GM21526 (cell line): ENCODE data around the gene PHF21B.
"Not testable (repeated sequence)": the region's sequence is repeated elsewhere in the genome, so short reads cannot be mapped to it uniquely, and the experiment has no call there.

Source experiments
- ATAC-seq: cut with Tn5 transposase; IDR thresholded peaks from one replicate; pipeline ENCODE4 v1.9.1; 2021; ENCODE audit warnings: moderate library complexity; ENCODE audit not compliant: unreplicated experiment, low FRiP score

The PHF21B gene

DNA sequence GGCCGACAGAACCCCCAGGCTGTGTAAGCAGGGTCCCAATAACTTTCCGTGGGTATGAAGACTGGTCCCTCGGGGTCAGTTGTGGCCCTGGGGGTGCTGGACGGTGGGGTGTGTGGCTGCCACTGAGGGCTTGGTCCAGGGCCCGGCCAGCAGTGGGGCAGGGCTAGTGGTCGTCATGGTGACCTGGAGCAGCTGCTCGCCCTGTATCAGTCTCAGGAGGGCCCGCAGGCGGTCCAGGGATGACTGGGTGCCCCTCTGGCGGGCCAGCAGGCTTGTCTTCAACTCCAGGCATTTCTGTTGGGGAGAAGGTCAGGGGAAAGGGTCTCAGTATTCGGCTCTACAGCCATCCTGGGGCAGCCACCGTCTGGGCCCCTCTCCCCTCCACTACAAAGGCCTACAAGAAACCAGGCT is 126.8 kb downstream of the PHF21B start:
- no peak for ATAC-seq

DNA sequence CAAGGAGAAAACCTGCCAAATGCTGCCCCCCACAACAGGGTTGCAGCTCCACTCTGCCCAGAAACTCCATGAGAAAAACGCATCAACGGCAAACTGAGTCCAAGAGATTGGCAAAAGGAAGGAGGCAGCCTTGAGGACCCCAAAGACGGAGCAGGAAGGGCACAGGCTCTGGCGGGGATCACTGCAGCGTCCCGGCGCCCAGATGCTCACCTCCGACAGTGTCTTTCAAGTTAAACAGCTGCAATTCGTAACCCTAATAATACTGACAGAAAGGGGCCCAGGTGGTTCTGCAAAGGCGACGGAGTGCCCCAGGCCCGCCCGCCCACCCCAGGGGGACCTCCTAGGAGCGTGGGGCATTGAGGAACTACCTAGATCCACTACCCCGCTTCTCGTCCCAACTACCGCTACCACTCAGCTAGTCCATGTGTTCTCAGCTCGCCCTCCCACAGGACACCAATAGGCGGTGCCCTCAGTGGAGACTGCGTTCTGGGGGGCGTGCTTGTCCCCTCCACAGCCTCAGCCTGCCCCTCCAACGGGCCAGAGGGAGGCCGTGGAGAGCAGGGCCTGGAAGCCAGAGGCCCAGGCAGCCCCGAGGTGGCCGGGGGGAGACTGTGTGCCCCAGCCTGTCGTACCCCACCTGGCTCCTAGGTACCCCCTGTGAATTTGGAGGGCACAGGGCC is 127.4 kb downstream of the PHF21B start:
- no peak for ATAC-seq

DNA sequence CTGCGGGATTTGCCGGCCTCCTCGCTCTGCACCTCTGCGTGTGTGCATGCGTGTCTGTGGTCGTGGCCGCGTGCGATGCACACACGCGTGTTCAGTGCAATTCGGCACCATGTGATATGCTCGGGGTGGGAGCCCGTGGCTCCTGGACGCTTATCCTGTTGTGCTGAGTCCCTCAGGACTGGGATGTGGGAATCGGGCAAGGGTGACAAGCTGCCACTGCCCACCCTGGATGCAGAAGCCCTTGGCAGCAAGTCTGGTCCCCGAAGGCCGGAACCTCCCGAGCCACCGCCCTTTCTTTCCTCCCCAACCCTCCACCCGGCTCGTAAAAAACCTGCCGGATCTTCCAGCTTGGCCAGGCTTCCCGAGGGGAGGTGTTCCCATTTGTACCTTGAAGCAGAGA is 128.2 kb downstream of the PHF21B start:
- ATAC-seq, result no peak

DNA sequence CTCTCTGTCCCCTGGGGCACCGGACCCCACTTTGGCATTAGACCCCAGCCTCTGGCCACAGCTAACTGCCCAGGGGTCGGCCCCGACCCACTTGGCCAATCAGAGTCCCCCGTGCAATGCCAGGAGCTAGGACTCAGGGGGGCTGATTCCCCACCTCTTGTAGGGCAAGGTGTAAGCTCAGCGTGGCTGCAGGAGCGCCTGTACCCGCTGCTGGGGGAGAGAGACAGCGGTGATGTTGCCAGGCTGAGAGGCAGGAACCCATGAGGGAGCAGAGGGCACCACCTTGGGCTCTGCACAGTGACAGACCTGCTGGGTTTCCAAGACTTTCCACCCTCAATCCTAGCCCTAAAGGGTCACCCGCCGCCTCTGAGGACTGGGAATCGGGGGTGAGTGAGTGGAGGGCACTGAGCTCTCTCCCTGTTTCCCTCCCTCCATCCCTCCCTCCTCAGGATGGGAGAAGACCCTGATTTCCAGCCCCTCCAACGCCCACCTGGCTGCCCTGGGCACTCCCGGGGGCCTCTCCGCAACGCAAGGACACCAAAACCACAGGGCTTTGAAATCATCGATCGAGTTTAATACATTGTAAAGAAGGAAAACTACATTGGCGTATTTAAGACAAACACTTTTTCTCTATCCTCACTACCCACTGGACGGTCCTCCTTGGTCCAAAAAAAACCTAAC is 129.1 kb downstream of the PHF21B start:
- no peak for ATAC-seq

DNA sequence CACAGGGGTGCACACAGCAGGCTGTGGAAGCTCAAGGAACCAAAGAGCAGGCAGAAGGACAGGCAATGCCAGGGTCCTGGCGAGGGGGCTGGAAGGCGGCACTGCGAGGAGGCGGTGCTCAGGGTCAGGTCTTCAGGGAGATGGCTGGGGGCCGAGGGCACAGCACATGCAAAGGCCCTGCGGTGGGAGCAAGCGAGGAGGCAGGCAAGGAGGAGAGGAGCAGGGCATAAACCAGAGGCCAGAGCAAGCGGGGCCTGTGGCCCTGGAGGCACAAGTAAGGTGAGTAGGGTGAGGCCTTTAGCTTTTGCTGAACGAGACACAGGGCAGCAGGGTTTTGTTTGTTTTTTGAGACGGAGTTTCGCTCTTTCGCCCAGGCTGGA is 130.5 kb downstream of the PHF21B start:
- no peak for ATAC-seq

DNA sequence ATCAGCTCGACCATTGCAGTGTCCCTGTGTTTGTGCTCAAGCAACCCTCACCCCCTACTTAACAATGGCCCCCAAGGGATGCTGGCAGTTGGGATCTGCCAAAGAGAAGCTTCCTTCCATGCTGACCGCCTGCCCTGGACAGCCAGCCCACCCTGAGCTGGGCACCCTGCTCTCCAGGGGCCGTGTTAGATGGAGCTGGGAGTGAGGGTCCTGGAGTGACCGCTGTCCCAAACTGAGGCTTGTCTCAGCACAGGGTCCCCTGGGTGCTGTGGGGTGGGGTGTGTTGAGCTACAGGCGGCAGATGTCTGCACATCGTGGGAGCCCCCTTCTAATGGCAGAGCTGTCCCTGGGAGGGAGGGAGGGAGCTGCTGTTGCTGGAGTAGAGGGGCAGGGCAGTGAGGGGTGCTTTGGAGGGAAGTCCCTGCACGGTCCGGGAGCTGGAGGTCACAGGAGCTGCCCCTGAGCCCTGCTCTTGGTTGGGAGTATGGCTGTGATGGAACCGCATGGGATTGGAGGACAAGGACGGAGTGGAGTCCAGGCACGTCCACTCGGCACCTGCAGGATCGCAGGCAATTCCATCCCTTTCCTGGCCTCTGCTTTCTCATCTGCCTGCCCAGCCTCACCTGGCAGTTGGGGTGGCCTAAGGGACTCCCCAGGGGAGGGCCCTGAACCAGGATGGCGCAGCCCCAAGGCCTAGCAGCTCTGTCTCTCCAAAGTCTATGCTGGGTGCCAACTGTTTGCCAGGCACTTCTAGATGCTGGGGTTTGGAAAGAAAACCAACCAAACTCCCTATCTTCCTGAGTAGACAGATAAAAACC is 131.1 kb downstream of the PHF21B start:
- ATAC-seq, result no peak

DNA sequence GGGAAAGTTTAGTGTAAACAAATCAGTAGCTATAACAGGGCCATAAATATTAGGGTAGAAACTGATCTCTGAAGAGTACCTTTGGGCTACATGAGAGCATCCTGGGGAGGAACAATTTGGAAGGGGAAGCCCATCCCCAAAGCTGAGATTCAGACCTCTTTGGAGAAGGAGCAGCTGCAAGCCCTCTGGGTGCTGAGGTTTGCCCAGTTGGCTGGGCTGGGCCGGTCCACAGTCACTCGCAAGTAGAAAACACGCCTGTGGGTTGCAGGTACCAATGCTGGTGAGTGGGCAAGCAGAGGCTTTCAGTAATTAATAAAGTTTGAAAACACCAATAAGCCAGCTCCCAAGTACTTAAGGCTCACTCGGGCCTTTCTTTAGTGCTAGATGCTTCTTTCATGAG is 132.9 kb downstream of the PHF21B start:
- no peak for ATAC-seq

DNA sequence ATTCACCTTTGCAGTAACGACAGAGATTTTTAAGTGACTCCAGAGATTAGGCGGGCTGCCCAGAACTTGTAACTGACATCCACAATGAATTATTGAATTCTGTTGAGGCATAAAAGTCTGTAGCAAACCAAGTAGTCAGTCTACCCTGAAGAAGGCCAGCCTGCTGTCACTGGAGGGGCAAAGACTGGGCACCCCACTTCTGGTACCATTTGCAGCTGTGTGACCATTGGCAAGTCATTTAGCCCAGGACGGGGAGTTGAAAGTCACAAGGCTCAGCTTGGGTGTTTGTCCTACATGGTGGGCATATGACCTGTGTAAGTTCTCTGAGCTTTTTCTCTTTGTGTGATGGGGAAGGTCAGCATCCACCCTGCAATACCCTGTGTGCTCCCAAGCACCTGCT is 138.0 kb downstream of the PHF21B start:
- no peak for ATAC-seq

DNA sequence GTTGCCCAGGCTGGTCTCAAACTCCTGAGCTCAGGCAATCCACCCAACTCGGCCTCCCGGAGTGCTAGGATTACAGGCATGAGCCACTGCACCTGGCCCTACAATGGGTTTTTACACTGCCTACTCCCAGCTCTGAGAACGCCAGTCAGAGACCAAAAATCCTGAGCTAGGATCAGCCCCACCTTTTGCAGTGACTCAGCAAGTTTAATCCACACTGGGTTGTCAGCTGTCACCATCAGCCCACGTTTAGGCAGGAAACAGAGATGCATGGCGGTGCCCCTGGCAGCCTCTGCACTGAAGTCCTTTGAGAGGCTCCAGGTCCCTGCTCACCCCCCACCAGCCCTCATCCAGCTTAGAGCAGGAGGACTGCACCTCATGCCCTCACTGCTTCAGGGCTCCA is 139.8 kb downstream of the PHF21B start:
- ATAC-seq, result no peak

DNA sequence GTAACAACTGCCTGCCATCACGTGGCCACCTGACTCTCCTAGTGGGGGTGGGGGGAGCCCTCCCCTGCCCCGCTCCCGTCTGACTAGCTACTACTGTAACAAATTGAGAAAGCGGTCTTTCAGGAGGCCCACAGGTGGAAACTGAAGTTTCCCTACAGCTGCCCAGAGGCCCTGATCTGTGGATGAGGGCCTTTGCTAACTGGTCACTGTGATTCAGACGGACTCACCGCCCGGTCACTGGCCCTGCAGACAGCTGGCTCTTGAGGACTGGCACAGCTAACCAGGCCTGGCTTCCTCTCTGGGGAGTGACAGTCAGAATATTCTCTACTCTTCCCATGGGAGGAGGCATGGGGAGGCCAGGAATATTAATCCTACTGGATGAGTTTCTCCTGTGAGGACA is 140.6 kb downstream of the PHF21B start:
- ATAC-seq, result no peak

DNA sequence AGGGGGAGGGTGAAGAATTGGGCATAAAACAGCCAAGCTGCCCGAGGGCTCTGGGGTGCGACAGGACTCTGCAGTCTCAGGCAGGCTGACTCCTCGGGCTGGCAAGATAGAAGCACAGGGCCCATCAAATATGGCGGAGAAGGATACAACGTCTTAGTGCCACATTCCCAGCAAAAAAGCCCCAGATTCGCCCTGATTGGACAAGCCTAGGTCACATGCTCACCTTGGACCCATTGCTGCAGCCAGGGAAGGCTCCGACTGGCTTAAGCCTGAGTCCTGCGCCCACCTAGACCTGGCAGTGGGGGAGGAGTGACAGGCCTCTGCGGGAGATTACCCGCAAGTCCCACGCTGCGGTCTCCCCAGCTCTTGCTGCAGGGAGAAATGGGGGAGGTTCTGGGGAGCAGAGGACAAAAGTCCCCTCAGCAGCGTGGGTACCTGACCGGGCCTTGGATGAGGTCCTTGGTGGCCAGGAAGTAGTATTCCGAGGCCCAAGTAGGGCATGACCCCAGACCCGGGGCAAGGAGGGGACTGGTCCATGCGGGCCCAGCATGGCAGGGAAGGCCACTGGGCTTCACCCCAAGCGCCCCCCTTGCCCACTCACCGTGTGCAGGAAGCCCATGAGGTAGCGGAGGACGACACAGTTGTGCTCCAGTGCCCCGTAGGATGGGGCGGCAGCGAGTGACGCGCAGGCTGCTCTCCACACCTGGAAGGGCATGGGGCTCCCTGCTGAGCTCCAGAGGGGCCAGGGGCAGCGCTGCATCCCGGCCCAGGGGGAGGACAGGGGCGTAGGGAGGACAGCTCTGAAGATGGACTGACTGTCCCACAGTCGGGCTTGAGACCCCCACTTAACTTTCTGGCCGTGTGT is 144.4 kb downstream of the PHF21B start:
- no peak for ATAC-seq

DNA sequence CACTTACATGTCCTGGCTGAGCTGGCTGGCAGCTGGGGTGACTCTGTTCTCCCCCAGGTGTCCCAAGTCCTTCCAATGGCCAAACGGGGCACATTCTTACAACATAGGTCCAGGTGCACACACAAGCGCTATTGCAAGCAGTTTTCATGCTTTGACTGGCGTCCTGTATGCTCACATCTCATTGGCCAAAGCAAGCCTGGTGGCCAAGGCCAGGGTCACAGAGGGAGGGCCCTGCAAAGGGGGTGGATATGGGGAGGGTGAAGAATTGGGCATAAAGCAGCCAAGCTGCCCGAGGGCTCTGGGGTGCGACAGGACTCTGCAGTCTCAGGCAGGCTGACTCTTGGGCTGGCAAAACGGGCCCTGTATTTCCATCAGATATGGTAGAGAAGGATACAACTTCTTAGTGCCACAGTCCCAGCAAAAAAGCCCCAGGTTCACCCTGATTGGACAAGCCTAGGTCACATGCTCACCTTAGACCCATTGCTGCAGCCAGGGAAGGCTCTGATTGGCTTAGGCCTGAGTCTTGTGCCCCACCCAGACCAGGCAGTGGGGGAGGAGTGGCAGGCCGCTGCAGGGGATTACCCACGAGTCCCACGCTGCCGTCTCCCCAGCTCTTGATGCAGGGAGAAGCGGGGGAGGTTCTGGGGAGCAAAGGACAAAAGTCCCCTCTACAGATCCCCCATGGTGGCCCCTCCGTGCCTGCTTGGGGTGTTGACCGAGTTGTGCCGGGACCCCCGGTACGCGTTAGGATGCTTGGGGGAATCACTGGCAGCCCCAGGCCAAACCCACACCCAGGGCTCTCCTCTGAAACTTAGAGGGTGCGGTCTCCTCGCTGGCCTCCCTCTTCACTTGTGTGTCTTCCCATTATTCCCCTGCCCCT is 146.6 kb downstream of the PHF21B start:
- no peak for ATAC-seq

DNA sequence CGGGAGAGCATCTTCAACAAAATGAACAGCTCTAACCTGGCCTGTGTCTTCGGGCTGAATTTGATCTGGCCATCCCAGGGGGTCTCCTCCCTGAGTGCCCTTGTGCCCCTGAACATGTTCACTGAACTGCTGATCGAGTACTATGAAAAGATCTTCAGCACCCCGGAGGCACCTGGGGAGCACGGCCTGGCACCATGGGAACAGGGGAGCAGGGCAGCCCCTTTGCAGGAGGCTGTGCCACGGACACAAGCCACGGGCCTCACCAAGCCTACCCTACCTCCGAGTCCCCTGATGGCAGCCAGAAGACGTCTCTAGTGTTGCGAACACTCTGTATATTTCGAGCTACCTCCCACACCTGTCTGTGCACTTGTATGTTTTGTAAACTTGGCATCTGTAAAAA is 147.5 kb downstream of the PHF21B start:
- no peak for ATAC-seq

DNA sequence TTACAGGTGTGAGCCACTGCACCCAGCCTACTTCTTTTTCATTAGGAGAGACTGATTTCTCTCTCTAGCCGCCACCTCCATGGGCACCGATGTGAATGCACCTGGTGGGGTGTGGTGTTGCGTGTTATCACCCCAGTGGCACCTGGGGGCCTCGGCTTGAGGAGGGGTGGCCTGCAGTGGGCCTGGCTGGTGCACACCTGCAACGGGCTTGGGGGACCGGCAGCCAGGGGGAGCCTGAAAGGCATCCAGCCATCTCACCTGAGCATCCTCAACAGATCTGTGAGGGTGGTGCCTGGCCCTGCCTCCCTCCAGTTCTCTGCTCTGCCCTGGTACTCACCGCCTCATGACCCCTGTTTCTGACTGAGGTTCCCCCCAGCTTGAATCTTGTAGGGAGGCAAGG is 148.6 kb downstream of the PHF21B start:
- ATAC-seq, result no peak

DNA sequence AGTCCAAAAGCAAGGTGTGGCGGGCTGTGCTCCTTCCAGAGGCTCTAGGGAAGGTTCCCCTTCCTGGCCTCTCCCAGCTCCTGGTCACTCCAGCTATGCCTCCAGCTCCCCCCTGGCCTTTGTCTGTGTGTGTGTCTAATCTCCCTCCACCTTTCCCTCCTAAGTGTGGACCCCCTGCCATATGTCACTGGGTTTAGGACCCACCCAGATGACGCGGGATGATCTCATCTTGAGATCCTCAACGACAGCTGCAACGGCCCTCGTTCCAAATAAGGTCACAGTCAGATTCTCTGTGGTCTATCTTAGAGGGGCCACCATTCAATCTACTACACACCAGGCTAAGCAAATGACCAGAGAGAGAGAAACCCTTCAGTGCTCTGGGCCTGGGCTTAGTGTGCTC is 149.5 kb downstream of the PHF21B start:
- ATAC-seq, result no peak

DNA sequence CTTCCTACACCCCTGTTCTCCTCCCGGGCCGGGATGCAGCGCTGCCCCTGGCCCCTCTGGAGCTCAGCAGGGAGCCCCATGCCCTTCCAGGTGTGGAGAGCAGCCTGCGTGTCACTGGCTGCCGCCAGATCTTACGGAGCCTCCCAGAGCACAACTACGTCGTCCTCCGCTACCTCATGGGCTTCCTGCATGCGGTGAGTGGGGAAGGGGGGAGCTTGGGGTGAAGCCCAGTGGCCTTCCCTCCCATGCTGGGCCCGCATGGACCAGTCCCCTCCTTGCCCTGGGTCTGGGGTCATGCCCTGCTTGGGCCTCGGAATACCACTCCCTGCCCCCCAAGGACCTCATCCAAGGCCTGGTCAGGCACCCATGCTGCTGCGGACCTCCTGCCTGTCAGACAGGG is 150.2 kb downstream of the PHF21B start:
- ATAC-seq, result no peak

DNA sequence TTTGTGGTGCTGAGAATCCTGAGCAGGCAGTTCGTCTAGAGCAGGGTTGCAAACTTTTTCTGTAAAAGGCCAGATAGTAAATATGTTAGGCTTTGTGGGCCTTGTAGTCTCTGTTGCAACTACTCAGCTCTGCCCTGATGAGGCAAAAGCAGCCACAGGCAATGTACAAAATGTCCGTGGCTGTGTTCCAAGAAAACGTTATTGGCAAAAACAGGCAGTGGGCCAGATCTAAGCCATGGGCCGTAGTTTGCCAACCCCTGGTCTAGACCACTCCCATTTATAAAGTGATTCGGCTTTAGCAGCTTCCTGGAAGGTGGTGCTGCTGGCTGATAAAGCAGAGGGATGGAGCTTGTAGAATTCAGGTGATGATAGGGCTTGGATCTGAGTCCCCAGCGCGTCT is 151.0 kb downstream of the PHF21B start:
- not testable (repeated sequence) for ATAC-seq

DNA sequence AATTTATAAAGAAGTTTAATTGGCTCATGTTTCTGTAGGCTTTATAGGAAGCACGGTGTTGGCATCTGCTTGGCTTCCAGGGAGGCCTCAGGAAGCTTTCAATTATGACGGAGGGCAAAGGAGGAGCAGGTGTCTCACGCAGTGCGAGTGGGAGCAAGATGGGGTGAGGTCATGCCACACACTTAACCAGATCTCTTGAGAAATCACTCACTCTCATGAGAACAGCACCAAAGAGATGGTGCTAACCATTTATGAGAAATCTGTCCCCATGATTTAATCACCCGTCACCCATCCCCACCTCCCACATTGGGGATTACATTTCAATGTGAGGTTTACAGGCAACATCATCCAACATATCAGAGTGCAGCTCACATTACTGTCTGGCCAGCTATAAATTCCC is 153.9 kb downstream of the PHF21B start:
- ATAC-seq, result no peak

DNA sequence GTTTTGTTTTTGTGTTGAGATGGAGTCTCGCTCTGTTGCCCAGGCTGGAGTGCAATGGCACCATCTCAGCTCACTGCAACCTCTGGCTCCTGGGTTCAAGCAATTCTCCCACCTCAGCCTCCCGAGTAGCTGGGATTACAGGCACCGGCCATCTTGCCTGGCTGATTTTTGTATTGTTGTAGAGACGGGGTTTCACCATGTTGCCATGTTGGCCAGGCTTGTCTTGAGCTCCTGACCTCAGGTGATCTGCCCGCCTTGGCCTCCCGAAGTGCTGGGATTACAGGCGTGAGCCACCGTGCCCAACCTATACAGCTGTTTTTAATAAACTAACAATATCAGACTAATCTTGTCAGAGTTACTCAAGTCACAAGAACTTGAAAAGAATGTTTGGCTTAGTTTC is 155.2 kb downstream of the PHF21B start:
- ATAC-seq, result not testable (repeated sequence)

DNA sequence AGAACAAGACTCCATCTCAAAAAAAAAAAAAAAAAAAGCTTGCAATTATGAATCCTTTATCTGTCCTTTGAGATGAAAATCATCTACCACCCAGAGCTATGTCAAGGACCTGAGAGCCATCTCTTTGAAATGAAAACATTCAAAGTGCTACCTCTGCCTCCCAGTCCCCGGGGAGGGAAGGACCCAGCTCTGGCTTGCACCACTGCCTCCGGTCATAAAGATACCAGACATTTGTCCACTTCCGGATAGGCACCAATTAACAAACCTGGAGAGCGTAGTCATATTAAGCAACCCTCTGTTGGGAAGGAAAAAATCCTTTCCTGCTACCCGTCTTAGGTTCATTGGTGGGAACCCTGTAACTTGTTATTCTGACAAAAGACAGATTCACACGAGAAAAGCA is 158.9 kb downstream of the PHF21B start:
- ATAC-seq, result no peak
